Prostate gland (tissue), 2 donors: Measurements from ENCODE around the gene SNRPB.

ENCODE experiments used
- POLR2AphosphoS5 ChIP-seq: sonication (generic); formaldehyde crosslinking; IDR thresholded peaks from one replicate; pipeline ENCODE4 v1.6.1; 2017; ENCODE audit warnings: antibody characterized with exemption
- TF ChIP-seq, protein P1 (sequence below), 4 experiments: fragments of 200-600 bp in 2 of 4; fragments of 450-650 bp in 2 of 4; sonication (generic) in 2 of 4; IDR thresholded peaks; 1 replicate in 3 of 4; 2 replicates in 1 of 4; pipeline ENCODE4 v1.5.1; 2016 to 2019; ENCODE audit warnings: antibody characterized with exemption in 4 of 4, mild to moderate bottlenecking in 2 of 4, moderate library complexity in 2 of 4

DNA sequence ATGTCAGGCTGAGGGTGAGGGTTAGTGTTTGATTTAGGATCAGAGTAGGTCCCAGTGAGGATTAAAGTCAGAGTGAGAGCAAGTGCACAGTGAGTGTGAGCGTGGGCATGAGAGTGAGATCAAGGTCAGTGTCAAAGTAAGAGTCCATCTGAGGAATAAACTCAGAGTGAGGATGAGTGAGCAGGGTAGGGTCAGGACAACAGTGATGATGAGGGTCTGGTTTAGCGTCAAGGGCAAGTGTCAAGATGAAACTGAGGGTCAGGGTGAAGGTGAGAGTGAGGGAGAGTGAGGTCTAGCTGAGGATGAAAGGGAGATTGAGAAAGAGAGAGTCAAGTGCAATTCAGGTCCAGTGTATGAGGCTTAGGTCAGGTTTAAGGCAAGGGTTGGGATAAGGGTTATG, 45.8 kb upstream of the SNRPB start:
- TF ChIP-seq, protein P1, sequence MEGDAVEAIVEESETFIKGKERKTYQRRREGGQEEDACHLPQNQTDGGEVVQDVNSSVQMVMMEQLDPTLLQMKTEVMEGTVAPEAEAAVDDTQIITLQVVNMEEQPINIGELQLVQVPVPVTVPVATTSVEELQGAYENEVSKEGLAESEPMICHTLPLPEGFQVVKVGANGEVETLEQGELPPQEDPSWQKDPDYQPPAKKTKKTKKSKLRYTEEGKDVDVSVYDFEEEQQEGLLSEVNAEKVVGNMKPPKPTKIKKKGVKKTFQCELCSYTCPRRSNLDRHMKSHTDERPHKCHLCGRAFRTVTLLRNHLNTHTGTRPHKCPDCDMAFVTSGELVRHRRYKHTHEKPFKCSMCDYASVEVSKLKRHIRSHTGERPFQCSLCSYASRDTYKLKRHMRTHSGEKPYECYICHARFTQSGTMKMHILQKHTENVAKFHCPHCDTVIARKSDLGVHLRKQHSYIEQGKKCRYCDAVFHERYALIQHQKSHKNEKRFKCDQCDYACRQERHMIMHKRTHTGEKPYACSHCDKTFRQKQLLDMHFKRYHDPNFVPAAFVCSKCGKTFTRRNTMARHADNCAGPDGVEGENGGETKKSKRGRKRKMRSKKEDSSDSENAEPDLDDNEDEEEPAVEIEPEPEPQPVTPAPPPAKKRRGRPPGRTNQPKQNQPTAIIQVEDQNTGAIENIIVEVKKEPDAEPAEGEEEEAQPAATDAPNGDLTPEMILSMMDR (IDR thresholded peaks at IDR 0.05) = no peak
- TF ChIP-seq POLR2AphosphoS5 = no peak
